H9 (cell line): ENCODE data around the gene GPR183. TPM values are rescaled to one million over a fixed set of nuclear protein-coding genes. Genes with fewer than 3 reads are reported as not detected.

ENCODE experiments used
- DNase-seq: peaks from one replicate; pipeline ENCODE4 v3.0.0-alpha.2; 2017
- H2AFZ ChIP-seq: one replicate; pipeline ENCODE4 v1.6.1; 2013; ENCODE audit warnings: mild to moderate bottlenecking, low read length, control low read depth, moderate library complexity
- H2AK5ac ChIP-seq: 2 replicates; pipeline ENCODE4 v1.6.1; 2013; ENCODE audit warnings: low read length, control low read depth, mixed read lengths; ENCODE audit not compliant: insufficient read length
- H2BK120ac ChIP-seq: one replicate; pipeline ENCODE4 v1.6.1; 2013; ENCODE audit warnings: low read depth, mild to moderate bottlenecking, low read length, control low read depth, inconsistent platforms; ENCODE audit not compliant: poor library complexity, severe bottlenecking
- H2BK12ac ChIP-seq: 2 replicates; pipeline ENCODE4 v1.6.1; 2013; ENCODE audit warnings: low read length, control low read depth, mixed read lengths, low read depth; ENCODE audit not compliant: insufficient read length
- H2BK15ac ChIP-seq: 2 replicates; pipeline ENCODE4 v1.6.1; 2013; ENCODE audit warnings: low read depth, low read length, control low read depth
- H2BK20ac ChIP-seq: one replicate; pipeline ENCODE4 v1.6.1; 2013; ENCODE audit warnings: low read depth, mild to moderate bottlenecking, low read length, control low read depth, inconsistent platforms; ENCODE audit not compliant: poor library complexity, severe bottlenecking
- H2BK5ac ChIP-seq: 2 replicates; pipeline ENCODE4 v1.6.1; 2013; ENCODE audit warnings: low read length, control low read depth, mixed read lengths; ENCODE audit not compliant: insufficient read length
- H3K14ac ChIP-seq: 2 replicates; pipeline ENCODE4 v1.6.1; 2013; ENCODE audit warnings: low read length, control low read depth; ENCODE audit not compliant: insufficient read depth
- H3K18ac ChIP-seq: 2 replicates; pipeline ENCODE4 v1.6.1; 2013; ENCODE audit warnings: low read depth, mild to moderate bottlenecking, mixed read lengths, low read length, control low read depth; ENCODE audit not compliant: insufficient read length
- H3K23ac ChIP-seq: 2 replicates; pipeline ENCODE4 v1.6.1; 2013; ENCODE audit warnings: low read length, control low read depth, mixed read lengths, low read depth; ENCODE audit not compliant: insufficient read length
- H3K23me2 ChIP-seq: 2 replicates; pipeline ENCODE4 v1.6.1; 2013; ENCODE audit warnings: low read depth, mild to moderate bottlenecking, mixed read lengths, low read length, control low read depth; ENCODE audit not compliant: insufficient read length, poor library complexity, severe bottlenecking
- H3K27ac ChIP-seq: 2 replicates; pipeline ENCODE4 v1.5.1; 2013; ENCODE audit warnings: low read length, control low read depth, mixed read lengths, low read depth; ENCODE audit not compliant: insufficient read length
- H3K27me3 ChIP-seq: 2 replicates; pipeline ENCODE4 v1.6.1; 2013; ENCODE audit warnings: low read length, control low read depth, inconsistent platforms; ENCODE audit not compliant: insufficient read depth
- H3K4ac ChIP-seq: 2 replicates; pipeline ENCODE4 v1.6.1; 2013; ENCODE audit warnings: low read depth, mild to moderate bottlenecking, control low read depth, inconsistent platforms, low read length, moderate library complexity
- H3K4me1 ChIP-seq: 2 replicates; pipeline ENCODE4 v1.6.1; 2013; ENCODE audit warnings: low read length, control low read depth, inconsistent platforms; ENCODE audit not compliant: insufficient read depth
- H3K4me2 ChIP-seq: 2 replicates; pipeline ENCODE4 v1.6.1; 2013; ENCODE audit warnings: low read length, control low read depth, mixed read lengths; ENCODE audit not compliant: insufficient read length, insufficient read depth
- H3K56ac ChIP-seq: 2 replicates; pipeline ENCODE4 v1.6.1; 2013; ENCODE audit warnings: low read depth, mild to moderate bottlenecking, mixed read lengths, low read length, control low read depth; ENCODE audit not compliant: insufficient read length
- H3K79me1 ChIP-seq: 2 replicates; pipeline ENCODE4 v1.6.1; 2013; ENCODE audit warnings: low read depth, mild to moderate bottlenecking, moderate library complexity, low read length, control low read depth, inconsistent platforms; ENCODE audit not compliant: insufficient read depth, poor library complexity, severe bottlenecking
- H3K79me2 ChIP-seq: 2 replicates; pipeline ENCODE4 v1.6.1; 2013; ENCODE audit warnings: low read length, control low read depth, inconsistent platforms; ENCODE audit not compliant: insufficient read depth
- H3K9ac ChIP-seq: 2 replicates; pipeline ENCODE4 v1.6.1; 2013; ENCODE audit warnings: low read length, control low read depth, mixed read lengths; ENCODE audit not compliant: insufficient read length; ENCODE audit errors: extremely low read depth
- H3K9me3 ChIP-seq: one replicate; pipeline ENCODE4 v1.6.1; 2013; ENCODE audit warnings: low read depth, low read length, inconsistent platforms; ENCODE audit not compliant: control insufficient read depth
- H3T11ph ChIP-seq: one replicate; pipeline ENCODE4 v1.6.1; 2013; ENCODE audit warnings: mild to moderate bottlenecking, low read length, control low read depth, inconsistent platforms
- H4K20me1 ChIP-seq: one replicate; pipeline ENCODE4 v1.6.1; 2013; ENCODE audit not compliant: control insufficient read depth, insufficient read length, insufficient read depth
- H4K5ac ChIP-seq: 2 replicates; pipeline ENCODE4 v1.6.1; 2013; ENCODE audit warnings: low read depth, mild to moderate bottlenecking, mixed read lengths, low read length, control low read depth; ENCODE audit not compliant: insufficient read length
- H4K8ac ChIP-seq: replicated peaks from 2 replicates; pipeline ENCODE4 v1.6.1; 2013; ENCODE audit warnings: low read length, control low read depth, mixed read lengths, low read depth; ENCODE audit not compliant: insufficient read length
- H4K91ac ChIP-seq: 2 replicates; pipeline ENCODE4 v1.6.1; 2013; ENCODE audit warnings: low read depth, mild to moderate bottlenecking, moderate library complexity, mixed read lengths, low read length, control low read depth; ENCODE audit not compliant: insufficient read length
- H3K27ac Mint-ChIP-seq, 3 experiments: 2 replicates in 2 of 3; 3 replicates in 1 of 3; pipeline ENCODE4 v1.8.0; 2020 to 2021; ENCODE audit warnings: mixed read lengths in 3 of 3, mild to moderate bottlenecking in 1 of 3, moderate library complexity in 1 of 3
- H3K27me3 Mint-ChIP-seq: 2 replicates; pipeline ENCODE4 v1.8.0; 2021; ENCODE audit warnings: low read depth, mild to moderate bottlenecking, moderate library complexity, mixed read lengths
- H3K36me3 Mint-ChIP-seq, 3 experiments: 2 replicates in 2 of 3; 3 replicates in 1 of 3; pipeline ENCODE4 v1.8.0; 2020 to 2021; ENCODE audit warnings: low read depth in 3 of 3, mixed read lengths in 3 of 3; ENCODE audit not compliant: insufficient read depth in 1 of 3
- H3K4me1 Mint-ChIP-seq, 2 experiments: 2 replicates each; pipeline ENCODE4 v1.8.0; 2020; ENCODE audit warnings: mixed read lengths in 2 of 2
- H3K4me3 Mint-ChIP-seq, 2 experiments: 2 replicates in 1 of 2; 3 replicates in 1 of 2; pipeline ENCODE4 v1.8.0; 2020 to 2021; ENCODE audit warnings: mild to moderate bottlenecking in 2 of 2, mixed read lengths in 2 of 2, moderate library complexity in 1 of 2
- H3K9me3 Mint-ChIP-seq, 2 experiments: 2 replicates in 1 of 2; 3 replicates in 1 of 2; pipeline ENCODE4 v1.8.0; 2020; ENCODE audit warnings: mild to moderate bottlenecking in 2 of 2, mixed read lengths in 2 of 2, moderate library complexity in 1 of 2
- WGBS: extraction: QIAGEN DNeasy Blood & Tissue Kit; methylation state at CpG from one replicate; pipeline ENCODE4 v1.1.7; 2013; ENCODE audit warnings: missing lambda C conversion rate, low lambda C conversion rate, mixed read lengths; ENCODE audit not compliant: insufficient read length; ENCODE audit errors: extremely low coverage; 5-methylcytosine and 5-hydroxymethylcytosine counted together
- total RNA-seq: library from RNA; stranded (reverse); gene quantifications from 2 replicates; pipeline ENCODE4 v1.2.1, GENCODE V29; 2021
- TF ChIP-seq, protein P1 (sequence below): fragments of 200-600 bp; sonication (generic); conservative IDR thresholded peaks from 3 replicates; pipeline ENCODE4 v1.8.0; 2021; ENCODE audit warnings: antibody characterized with exemption, mild to moderate bottlenecking

Gene GPR183
- total RNA-seq, 1 experiment from 2014 or later, result not detected

DNA sequence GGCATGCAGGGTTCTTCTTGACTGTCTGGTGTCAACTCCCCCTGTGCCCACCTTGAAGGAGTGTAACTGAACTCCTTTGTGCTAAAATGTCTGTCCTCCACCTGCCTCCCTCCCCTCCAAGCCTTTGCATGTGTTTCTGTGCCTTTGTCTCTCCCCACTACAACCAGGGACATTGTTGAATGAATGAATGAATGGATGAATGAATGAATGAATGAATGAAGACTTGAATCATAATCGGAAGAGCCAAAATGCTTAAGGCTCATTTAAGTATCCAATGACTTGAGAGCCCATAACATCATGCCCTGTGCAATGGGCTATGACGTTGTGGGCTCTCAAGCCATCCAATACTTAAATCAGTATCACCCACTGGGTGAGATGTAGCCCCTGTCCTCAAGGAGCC is 9.0 kb upstream of the GPR183 start:
- peaks cover 2% of the 10 kb centered on the region; the same call in 1 of the 2 replicates for H3K79me2 ChIP-seq

More for the DNA sequence above, 9.0 kb upstream of the GPR183 start:
- Histone ChIP-seq H3K27me3 (peaks cover 3% of the 10 kb centered on the region; the same call in 1 of the 2 replicates), H2BK20ac (no peak overlapping the region), H3K56ac (no peak overlapping the region), H4K91ac (no peak overlapping the region), H3K4me2 (no peak overlapping the region), H4K8ac (no peak overlapping the region), H3T11ph (no peak overlapping the region), H4K5ac (no peak overlapping the region), H3K27ac (no peak overlapping the region), H2AFZ (no peak overlapping the region), H3K23ac (no peak overlapping the region), H3K14ac (no peak overlapping the region), H3K18ac (no peak overlapping the region), H2BK5ac (no peak overlapping the region), H2BK12ac (no peak overlapping the region), H3K23me2 (no peaks in the 10 kb centered on the region), H2AK5ac (no peak overlapping the region), H2BK15ac (no peak overlapping the region), H3K9ac (no peak overlapping the region), H3K4ac (no peak overlapping the region), H2BK120ac (no peak overlapping the region), H3K9me3 (no peaks in the 10 kb centered on the region), H4K20me1 (no peaks in the 10 kb centered on the region), H3K79me1 (no peaks in the 10 kb centered on the region), H3K4me1 (no peaks in the 10 kb centered on the region; the same call in 1 of the 2 replicates)
- TF ChIP-seq, protein P1, sequence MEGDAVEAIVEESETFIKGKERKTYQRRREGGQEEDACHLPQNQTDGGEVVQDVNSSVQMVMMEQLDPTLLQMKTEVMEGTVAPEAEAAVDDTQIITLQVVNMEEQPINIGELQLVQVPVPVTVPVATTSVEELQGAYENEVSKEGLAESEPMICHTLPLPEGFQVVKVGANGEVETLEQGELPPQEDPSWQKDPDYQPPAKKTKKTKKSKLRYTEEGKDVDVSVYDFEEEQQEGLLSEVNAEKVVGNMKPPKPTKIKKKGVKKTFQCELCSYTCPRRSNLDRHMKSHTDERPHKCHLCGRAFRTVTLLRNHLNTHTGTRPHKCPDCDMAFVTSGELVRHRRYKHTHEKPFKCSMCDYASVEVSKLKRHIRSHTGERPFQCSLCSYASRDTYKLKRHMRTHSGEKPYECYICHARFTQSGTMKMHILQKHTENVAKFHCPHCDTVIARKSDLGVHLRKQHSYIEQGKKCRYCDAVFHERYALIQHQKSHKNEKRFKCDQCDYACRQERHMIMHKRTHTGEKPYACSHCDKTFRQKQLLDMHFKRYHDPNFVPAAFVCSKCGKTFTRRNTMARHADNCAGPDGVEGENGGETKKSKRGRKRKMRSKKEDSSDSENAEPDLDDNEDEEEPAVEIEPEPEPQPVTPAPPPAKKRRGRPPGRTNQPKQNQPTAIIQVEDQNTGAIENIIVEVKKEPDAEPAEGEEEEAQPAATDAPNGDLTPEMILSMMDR, result no peak
- H3K4me1 Mint-ChIP-seq, result peaks cover 20 to 23% of the 10 kb centered on the region in 2 experiments
- no peak overlapping the region for H3K27ac Mint-ChIP-seq
- no peaks in the 10 kb centered on the region for H3K9me3 Mint-ChIP-seq
- H3K27me3 Mint-ChIP-seq, result no peaks in the 10 kb centered on the region
- DNase-seq, result no peak
- no peak overlapping the region for H3K4me3 Mint-ChIP-seq
- H3K36me3 Mint-ChIP-seq, result peaks cover 9 to 12% (median 9%) of the 10 kb centered on the region in 3 experiments
- WGBS, result no CpG with 5 or more reads among the region's 2 CpGs
